Activated CD4-positive, alpha-beta T cell treated with anti-CD3 and anti-CD28 coated beads, Interleukin-2, amount 50 U/mL, for 4 hours (primary cell): Measurements from ENCODE around the gene PPP2R3C.
A peak's percentile ranks its signal among the peaks of the same experiment; 100 is the strongest.
"Not testable (repeated sequence)": the region's sequence is repeated elsewhere in the genome, so short reads cannot be mapped to it uniquely, and the experiment has no call there.

Source experiments
- DNase-seq, 2 experiments: peaks; one replicate each; pipeline ENCODE4 v3.0.0-alpha.2; 2020

Gene PPP2R3C

DNA sequence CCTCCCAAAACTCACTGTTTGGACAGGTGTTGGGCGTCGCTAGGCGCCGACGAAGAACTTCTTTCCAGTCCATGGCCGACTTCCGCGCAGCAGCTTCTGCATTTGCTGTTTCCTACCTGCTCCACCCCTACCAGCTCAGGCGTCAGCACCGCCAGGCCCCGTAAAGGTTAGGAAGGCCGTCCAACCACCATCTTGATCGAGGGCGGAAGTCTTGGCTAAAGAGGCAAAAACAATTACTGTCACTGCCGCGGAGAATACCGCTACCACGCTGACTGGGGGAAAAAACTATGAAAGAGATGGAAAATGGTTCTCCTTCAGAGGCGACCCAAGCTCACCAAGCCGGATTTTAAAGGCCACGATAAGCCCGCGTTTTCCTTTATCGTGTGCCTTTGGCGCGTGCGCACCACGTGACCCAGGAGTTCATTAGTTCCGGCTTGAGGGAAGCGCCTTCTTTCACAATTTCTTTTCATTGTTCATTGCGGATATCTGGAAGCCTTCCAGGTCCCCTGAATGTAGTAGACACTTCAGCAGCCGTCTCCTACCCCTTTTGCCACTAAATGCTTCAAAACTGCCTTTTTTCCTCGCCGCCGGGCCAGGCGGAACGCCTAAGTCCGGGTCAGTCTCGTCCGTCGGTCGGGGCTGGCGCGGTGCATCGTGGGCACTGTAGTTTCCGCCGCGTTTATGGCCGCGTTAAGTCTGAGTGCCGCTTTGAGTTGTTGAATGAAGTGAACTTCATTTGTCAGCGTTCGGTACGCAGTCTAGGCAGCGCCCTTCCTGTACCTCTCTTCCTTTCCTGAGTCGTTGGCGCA is at the start of gene PPP2R3C, which contains the start of gene PRORP:
Gene PPP2R3C, minus strand, starts transcription at position 104 of the 809 bp plus-strand sequence. Its CDS starts 31 bp downstream, at position 73.
Gene PRORP, plus strand, starts transcription at position 666 of the 809 bp plus-strand sequence. CDS start 694 bp downstream, outside the sequence.
- peak; percentile 85 to 90 for DNase-seq

DNA sequence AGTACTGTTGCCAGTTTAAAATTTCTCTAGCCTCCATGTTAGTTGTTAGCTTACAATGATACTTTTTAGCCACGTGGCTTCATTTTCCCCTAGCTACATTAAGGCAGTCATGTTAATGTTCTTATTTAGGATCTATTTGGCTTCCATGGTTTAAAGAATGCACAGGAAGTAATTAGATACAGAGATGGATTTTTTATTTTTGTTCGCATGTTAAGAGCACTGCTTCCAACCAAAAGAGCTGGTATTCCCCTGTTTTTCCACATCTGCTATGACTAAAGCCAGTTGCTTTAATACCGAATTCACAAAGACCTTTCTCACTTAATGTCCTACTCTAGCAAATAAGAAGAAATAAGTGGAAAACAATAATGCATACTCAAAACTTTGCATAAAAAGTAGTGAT is 45.7 kb upstream of the PPP2R3C start:
- DNase-seq: no peak

DNA sequence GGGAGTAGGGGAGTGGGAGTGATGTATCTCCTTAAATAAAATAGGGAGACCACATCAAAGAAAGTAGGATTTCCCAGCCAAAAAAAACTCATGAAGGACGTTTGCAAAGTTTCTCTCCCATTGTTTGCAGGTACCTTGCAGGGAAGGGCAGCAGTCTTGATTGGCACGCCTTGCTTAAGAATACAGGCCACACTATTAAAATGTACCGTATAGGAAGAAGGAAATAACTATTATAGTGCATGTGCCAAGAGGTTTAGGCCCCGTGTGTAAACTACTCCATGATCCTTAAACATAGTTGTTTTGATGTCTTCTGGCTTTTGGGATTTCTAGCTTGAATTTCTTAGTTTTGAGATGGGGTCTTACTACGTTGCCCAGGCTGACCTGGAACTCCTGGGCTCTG is 43.1 kb upstream of the PPP2R3C start:
- no peak for DNase-seq

DNA sequence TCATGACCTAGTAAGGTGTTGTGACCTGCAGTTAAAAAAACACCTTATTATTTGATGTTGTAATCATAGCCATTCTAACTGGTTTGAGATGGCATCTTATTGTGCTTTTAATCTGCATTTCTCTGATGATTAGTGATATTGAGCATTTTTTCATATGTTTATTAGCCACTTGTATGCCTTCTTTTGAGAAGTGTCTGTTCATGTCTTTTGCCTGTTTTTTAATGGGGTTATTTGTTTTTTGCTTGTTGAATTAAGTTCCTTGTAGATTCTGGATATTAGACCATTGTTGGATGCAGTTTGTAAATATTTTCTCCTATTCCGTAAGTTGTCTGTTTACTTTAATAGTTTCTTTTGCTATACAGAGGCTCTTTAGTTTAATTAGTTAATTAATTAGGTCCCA is 41.6 kb upstream of the PPP2R3C start:
- DNase-seq: no peak

DNA sequence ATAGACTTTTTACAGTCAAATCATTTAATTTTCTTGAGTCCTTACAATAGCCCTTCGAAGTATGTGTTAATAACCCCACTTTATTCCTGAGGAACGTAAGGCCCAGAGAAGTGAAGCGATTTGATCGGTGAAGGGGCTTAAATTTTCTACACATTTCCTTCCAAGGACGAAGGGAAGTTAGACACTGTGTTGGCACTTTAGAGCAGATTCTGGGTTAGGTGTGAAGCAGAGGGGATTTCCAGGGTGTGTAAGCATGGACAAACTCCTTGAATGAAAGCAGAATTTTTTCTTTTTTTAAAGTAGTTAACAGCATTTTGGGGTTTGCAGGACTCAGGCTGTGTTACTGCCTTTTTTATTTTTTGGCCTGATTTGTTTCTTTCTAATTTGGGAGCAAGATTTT is 39.4 kb upstream of the PPP2R3C start:
- DNase-seq: peak in 1 of 2 experiments; percentile 2

DNA sequence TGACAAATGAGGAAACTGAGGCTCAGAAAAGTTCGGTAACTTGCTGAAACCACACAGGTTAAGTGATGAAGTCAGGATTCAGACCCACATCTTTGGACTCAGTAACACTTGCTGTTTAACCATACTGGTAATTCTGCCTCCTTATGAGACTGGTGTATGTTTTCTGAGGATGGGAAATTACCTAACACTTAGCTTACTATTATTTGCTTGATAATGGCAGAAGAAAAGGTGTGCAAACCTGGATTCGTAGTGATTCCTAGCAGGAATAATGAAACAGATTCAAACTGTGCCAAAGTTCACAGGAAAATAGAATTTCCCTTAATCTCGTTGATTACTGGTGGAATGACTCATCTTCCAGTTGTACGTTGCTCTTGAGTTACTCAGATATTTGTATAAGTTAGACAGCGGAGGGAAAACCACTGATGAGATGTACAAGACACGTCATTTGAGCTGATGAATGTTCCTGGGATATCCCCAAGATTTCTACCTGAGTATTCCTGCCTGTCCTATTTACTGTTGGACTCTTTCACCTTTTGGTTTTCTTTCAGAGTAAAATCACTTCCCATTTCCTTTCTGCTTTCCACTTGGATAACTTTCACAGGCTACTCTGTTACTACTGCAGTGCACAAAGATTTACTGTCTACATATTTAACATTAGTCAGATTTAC is 38.1 kb upstream of the PPP2R3C start:
- DNase-seq: no peak

DNA sequence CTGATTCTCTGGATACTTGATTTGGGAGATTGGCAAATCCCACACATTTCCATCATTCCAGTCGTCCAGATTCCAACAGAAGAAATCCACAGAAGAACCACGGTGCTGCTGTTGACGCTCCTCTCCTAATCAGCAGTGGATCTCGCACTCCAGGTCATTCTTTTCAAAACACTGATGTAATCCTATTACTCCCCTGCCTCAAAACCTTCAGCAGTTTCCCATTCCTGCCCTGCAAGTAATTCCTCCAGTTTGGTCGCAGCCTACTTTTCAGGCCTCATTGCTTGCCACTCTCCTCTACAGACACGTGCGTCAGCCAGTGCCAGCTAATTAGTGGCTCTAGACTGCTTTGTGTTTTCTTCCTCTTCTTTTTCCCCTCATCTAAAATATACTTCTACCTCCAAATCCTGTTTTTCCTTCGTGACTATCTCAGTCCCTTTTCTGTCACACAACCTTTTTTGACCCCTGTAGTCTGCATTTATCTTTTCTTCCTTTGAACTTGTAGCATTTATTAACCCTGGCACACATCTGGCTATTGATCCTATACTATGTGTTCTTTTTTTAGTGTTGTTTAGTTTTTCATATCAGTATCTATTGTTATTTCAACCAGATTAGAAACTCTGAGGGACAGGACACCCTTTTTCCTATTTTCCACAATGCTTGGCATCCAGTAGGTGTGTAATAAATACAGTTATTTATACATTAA is 37.3 kb upstream of the PPP2R3C start:
- DNase-seq: no peak

DNA sequence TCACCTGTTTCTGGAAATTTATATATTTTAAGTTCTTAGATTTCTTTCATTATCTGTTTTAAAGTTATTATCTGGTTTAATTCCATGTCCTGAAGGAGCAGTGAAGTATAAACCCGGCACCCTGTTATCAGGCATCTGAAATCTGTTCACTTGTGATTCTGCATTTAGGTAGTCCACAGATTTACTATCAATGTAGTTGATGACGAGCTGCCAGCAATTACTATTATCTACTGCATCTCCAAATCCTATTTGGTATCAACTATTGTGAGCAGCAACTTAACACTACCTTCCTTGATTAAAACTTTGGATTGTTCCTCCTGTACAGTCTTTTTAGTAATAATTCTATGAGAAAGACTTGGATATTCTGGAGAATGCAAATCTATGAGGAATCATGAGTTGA is 36.7 kb upstream of the PPP2R3C start:
- DNase-seq: no peak

DNA sequence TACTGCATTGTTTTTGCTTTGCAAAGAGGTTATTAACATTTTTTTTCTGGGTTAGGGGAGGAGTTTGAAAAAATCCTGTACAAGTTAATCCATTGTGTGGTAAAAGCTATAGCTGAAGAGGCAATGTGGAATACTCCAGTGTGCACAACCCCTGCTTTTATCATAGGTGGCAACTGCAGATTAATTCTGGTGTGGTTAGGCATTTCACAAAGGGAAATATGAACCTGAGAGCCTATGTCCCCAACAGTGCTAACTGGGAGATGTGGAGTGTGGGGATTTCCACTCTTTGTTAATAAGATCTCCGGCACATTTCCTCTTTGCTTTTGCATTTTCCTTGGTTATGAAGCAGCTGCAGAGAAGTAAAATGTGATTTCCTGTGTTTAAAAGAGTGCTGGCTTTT is 34.2 kb upstream of the PPP2R3C start:
- DNase-seq: no peak

DNA sequence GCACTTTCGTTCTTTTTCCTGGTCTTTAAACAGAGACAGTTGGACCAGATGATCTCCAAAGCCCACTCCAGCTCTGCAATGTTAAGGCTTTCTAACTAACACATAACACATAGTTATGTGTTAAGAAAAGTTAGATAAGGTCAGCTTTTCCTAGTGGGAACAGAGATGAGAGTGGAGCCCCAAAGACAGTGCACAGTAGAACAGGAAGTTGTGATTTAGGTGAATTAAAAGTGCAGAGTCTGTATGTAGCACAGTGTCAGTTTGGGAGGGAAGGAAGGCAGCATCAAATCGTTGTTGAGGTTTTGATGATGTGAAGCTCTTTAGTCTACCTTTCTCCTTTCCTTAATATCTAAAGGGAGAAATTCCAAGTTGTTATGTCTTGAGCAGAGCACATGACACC is 32.2 kb upstream of the PPP2R3C start:
- no peak for DNase-seq

DNA sequence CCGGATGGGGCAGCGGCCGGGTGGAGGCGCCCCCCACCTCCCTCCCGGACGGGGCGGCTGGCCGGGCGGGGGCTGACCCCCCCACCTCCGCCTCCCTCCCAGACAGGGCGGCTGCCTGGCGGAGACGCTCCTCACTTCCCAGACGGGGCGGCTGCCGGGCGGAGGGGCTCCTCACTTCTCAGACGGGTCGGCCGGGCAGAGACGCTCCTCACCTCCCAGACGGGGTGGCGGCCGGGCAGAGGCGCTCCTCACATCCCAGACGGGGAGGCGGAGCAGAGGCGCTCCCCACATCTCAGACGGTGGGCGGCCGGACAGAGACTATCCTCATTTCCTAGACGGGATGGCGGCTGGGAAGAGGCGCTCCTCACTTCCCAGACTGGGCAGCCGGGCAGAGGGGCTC is 30.7 kb upstream of the PPP2R3C start:
- DNase-seq: not testable (repeated sequence)

DNA sequence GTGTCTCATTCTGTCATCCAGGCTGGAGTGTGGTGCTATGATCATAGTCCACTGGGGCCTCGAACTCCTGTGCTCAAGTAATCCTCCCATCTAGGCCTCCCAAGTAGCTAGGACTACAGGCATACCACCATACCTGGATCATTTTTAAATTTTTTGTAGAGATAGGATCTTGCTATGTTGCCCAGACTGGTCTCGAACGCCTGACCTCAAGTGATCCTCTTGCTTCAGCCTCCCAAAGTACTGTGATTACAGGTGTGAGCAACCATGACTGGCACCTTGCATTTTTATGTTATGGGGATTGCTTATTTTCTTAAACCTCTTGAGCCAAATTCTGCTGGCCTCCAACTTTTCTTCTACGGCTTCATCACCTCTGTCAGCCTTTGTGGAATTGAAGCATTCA is 27.4 kb upstream of the PPP2R3C start:
- no peak for DNase-seq

DNA sequence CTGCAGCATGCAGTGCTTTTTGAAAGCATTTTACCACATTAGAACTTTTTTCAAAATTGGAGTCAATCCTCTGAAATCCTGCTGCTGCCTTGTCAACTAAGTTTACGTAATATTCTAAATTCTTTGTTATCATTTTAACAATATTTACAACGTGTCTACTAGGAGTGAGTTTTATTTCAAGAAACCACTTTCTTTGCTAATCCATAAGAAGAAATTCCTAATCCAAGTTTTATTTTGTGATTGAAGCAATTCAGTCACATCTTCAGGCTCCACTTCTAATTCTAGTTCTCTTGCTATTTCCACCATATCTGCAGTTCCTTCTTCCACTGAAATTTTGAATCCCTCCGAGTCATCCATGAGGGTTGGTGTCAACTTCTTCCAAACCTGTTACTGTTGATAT is 25.9 kb upstream of the PPP2R3C start:
- no peak for DNase-seq

DNA sequence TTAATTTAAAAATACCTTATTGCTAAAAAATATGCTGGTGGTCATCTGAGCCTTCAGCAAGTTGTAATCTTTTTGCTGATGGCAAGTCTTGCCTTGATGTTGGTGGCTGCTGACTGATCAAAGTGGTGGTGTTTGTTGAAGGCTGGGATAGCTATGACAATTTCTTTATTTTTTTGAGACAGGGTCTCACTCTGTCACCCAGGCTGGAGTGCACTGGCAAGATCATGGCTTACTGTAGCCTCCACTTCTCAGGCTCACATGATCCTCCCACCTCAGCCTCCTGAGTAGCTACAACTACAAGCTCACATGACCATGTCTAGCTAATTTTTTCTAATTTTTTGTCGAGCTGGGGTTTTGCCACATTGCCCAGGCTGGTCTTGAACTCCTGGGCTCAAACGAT is 25.4 kb upstream of the PPP2R3C start:
- DNase-seq: no peak

DNA sequence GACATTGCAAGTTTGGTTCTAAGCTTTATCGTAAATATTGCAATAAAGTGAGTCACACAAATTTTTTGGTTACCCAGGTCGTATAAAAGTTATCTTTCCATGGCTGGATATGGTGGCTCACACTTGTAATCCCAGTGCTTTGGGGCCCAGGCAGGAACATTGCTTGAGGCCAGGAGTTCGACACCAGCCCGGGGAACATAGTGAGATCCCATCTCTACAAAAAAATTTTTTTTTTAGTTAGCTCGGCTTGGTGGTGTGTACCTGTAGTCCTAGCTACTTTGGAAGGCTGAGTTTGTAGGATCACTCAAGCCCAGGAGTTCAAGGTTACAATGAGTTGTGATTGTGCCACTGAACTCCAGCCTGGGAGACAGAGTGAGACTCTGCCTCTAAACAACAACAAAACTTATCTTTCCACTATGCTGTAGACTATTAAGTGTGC is 24.9 kb upstream of the PPP2R3C start:
- DNase-seq: no peak

DNA sequence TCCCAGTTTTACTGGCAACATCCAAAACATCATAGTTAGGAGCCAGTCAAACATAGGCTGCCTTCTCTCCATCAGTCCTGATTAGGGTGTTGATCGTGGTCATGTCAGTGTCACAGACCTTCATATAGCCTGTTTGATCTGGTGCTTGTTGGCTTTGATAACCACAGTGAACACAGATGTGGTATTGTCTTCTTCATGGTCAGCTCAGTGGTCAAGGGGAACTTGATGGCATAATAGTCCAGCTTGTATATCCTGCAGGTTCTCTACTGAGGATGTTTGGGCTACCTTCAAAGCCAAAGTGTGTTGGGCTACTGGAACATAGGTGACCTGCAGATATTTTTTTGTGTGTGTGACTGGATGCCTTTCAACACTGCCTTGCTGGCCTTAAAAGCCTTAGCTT is 22.2 kb upstream of the PPP2R3C start:
- no peak for DNase-seq

DNA sequence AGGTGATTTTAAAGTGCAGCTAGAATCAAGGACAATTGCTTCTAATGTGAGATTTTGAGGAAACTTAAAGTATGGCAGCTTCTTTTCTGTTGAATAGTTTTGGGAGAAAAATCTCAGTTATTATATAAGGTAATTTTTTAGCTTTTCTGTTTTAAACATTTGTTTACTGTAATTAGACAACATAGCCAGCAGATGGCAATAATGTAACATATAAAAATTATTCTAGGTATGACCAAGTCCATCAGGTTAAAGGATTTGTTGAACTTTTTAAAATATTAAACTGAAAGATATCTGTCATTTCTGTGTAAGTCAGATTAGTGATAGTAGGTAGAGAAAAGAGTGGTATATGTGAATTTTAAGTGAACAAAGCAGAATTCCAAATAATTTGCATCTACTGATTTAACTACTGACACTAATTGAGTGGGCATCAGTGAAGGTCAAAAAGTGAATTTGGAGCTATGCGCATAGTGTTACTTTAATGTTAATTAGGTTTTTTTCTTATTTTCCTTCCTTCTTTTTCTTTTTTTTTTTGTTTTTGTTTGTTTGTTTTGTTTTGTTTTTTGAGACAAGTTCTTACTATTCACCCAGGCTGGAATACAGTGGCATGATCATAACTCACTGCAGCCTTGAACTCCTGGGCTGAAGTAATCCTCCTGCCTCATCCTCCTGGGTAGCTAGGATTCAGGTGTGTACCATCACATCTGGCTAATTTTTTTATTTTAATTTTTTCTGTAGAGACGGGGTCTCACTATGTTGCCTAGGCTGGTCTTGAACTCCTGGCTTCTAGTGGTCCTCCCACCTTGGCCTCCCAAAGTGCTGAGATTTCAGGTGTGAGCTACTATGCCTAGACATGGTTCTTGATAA is 19.2 kb upstream of the PPP2R3C start:
- no peak for DNase-seq

DNA sequence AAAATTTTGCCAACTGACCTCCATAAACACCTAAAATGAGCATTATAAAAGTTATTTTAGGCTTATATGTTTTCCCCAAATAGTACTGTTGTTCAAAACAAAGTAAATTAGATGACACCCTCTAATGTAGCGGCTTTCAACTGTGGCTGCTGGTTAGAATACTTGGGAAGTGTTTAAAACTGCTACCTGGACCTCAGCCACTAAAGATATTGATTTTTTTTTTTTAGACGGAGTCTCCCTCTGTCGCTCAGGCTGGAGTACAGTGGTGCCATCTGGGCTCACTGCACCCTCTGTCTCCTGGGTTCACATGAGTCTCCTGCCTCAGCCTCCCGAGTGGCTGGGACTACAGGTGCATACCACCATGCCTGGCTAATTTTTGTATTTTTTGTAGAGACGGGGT is 16.8 kb upstream of the PPP2R3C start:
- DNase-seq: no peak

DNA sequence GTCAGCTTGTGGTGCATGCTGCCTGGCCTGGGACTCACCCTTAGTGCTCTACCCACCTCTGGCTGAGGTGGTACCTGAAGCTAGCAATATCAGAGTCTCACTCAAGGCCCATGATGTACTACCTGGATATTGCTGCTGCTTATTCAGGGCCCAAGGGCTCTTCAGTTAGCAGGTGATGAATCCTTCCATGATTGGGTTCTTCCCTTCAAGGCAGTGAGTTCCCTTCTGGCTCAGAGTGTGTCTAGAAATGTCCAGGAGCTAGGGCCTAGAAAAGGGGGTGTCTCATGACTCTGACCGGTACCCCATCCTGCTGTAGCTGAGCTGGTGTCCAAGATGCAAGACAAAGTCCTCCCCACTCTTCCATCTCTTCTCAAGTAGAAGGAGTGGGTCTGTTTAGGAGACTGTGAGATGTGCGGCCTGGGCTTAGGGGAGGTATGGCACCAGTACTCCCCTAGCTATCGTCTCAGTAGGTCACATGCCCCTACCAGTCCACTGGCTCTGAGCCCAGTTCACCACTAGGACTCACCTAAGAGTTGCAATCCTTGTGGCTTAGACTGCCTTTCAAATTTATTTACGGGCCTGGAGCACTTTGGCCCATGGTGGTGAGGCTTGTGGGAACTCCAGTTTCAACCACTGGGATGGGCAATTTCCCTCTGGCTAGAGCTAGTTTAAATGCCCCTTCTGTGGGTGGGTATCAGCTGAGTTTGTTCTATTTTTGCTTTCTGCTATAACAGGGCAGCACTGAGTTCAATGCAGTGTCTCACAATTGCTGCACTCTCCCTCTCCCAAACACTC is 12.7 kb upstream of the PPP2R3C start:
- no peak for DNase-seq

DNA sequence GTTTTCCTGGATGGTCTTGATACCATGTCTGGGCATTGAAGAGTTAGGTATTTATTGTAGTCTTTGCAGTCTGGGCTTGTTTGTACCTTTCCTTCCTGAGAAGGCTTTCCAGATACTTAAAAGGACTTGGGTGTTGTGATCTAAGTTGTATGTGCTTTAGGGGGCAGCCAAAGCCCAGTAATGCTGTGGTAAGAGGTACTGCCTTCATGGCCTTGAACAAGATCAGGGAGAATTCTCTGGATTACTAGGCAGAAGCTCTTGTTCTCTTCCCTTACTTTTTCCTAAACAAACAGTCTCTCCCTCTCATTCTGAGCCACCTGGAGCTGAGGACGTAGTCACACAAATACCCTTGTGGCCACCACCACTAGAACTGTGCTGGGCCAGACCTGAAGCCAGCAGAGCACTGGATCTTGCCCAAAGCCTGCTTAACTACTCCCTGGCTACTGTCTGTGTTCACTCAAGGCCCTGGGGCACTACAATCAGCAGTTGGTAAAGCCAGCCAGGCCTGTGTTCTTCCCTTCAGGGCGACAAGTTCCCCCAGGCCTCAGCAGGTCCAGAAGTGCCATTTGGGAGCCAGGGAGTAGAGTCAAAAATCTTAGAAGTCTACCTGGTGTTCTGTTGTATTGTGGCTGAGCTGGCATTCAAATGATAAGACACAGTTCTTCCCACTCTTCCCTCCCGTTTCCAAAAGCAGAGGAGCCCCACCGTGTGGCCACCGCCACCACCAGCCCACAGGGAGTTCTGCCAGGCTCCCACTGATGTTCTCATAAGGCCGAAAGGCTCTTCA is 11.9 kb upstream of the PPP2R3C start:
- DNase-seq: no peak

DNA sequence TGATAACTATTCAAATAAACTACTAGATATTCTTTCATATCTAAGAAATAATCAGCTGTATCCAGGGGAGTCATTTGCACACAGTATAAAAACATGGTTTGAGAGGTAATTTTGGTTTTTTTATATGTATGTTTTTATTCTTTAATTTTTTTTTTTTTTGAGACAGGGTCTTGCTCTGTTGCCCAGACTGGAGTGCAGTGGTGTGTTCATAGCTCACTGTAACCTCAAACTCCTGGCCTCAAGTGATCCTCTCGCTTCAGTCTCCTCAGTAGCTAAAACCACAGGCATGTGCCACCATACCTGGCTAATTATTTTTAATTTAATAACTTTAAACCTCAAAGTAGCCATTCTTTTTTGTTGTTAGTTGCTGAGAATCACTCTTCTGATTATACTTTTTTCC is 2.3 kb upstream of the PPP2R3C start:
- DNase-seq: no peak
